Measurements from ENCODE around the gene ZNF423. TPM values are rescaled to one million over a fixed set of nuclear protein-coding genes. Genes with fewer than 3 reads are reported as not detected.

Gene ZNF423
- polyA plus RNA-seq, 1 donor from 2014 or later: 4.5 TPM

- H3F3A ChIP-seq (ENCODE audit: insufficient read depth, low read length, poor library complexity, severe bottlenecking): no peaks in the 10 kb centered on the region
- no peak overlapping the region for H3K4me2 ChIP-seq (ENCODE audit: low read length)
- no peak overlapping the region for H3K27ac ChIP-seq (ENCODE audit: low read length)
- no peaks in the 10 kb centered on the region for H3K36me3 ChIP-seq (ENCODE audit: insufficient read depth, low read length)
- H3K79me2 ChIP-seq (replicated peaks; ENCODE audit: insufficient read depth, low read length): no peaks in the 10 kb centered on the region
- no peak overlapping the region for H3K4me3 ChIP-seq (ENCODE audit: low read length)
- no peaks in the 10 kb centered on the region for H3K9me3 ChIP-seq (ENCODE audit: low read length)
- H3K9me2 ChIP-seq (ENCODE audit: insufficient read depth, low read length): no peaks in the 10 kb centered on the region
- no peaks in the 10 kb centered on the region for H3K27me3 ChIP-seq (ENCODE audit: insufficient read depth, low read depth, low read length)
- no peak overlapping the region for H3K9ac ChIP-seq (ENCODE audit: low read length)
- TF ChIP-seq SMC3 (conservative IDR thresholded peaks at IDR 0.05; ENCODE audit: poor library complexity) (no peak), EZH2 (IDR thresholded peaks at IDR 0.05; ENCODE audit: borderline replicate concordance, insufficient read depth, low read length, poor library complexity, severe bottlenecking) (no peak), MXI1 (conservative IDR thresholded peaks at IDR 0.05; ENCODE audit: poor library complexity, severe bottlenecking) (no peak), TAF1 (IDR thresholded peaks at IDR 0.05; ENCODE audit: low read depth) (no peak), RAD21 (conservative IDR thresholded peaks at IDR 0.05) (no peak), EP300 (conservative IDR thresholded peaks at IDR 0.05; ENCODE audit: poor library complexity, severe bottlenecking) (no peak), POLR2AphosphoS5 (IDR thresholded peaks at IDR 0.05) (no peak)
- TF ChIP-seq, protein P1, sequence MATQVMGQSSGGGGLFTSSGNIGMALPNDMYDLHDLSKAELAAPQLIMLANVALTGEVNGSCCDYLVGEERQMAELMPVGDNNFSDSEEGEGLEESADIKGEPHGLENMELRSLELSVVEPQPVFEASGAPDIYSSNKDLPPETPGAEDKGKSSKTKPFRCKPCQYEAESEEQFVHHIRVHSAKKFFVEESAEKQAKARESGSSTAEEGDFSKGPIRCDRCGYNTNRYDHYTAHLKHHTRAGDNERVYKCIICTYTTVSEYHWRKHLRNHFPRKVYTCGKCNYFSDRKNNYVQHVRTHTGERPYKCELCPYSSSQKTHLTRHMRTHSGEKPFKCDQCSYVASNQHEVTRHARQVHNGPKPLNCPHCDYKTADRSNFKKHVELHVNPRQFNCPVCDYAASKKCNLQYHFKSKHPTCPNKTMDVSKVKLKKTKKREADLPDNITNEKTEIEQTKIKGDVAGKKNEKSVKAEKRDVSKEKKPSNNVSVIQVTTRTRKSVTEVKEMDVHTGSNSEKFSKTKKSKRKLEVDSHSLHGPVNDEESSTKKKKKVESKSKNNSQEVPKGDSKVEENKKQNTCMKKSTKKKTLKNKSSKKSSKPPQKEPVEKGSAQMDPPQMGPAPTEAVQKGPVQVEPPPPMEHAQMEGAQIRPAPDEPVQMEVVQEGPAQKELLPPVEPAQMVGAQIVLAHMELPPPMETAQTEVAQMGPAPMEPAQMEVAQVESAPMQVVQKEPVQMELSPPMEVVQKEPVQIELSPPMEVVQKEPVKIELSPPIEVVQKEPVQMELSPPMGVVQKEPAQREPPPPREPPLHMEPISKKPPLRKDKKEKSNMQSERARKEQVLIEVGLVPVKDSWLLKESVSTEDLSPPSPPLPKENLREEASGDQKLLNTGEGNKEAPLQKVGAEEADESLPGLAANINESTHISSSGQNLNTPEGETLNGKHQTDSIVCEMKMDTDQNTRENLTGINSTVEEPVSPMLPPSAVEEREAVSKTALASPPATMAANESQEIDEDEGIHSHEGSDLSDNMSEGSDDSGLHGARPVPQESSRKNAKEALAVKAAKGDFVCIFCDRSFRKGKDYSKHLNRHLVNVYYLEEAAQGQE (IDR thresholded peaks at IDR 0.05; ENCODE audit: borderline replicate concordance): no peak
- TF ChIP-seq, protein P2, sequence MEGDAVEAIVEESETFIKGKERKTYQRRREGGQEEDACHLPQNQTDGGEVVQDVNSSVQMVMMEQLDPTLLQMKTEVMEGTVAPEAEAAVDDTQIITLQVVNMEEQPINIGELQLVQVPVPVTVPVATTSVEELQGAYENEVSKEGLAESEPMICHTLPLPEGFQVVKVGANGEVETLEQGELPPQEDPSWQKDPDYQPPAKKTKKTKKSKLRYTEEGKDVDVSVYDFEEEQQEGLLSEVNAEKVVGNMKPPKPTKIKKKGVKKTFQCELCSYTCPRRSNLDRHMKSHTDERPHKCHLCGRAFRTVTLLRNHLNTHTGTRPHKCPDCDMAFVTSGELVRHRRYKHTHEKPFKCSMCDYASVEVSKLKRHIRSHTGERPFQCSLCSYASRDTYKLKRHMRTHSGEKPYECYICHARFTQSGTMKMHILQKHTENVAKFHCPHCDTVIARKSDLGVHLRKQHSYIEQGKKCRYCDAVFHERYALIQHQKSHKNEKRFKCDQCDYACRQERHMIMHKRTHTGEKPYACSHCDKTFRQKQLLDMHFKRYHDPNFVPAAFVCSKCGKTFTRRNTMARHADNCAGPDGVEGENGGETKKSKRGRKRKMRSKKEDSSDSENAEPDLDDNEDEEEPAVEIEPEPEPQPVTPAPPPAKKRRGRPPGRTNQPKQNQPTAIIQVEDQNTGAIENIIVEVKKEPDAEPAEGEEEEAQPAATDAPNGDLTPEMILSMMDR (IDR thresholded peaks at IDR 0.05; ENCODE audit: poor library complexity, severe bottlenecking): no peak
- H2AFZ ChIP-seq (ENCODE audit: low read depth, low read length): no peak overlapping the region
- no peaks in the 10 kb centered on the region for H4K20me1 ChIP-seq (ENCODE audit: insufficient read depth)
These were observed 195.3 kb downstream of the ZNF423 start for GRCh38 chr16:49660626-49661025.

GRCh38 chr16:49659356-49659755 is 196.6 kb downstream of the ZNF423 start:
- no peak overlapping the region for H3K4me3 ChIP-seq (ENCODE audit: low read length)
- TF ChIP-seq, protein P1 (IDR thresholded peaks at IDR 0.05; ENCODE audit: borderline replicate concordance): no peak
- no peak for TF ChIP-seq SMC3 (conservative IDR thresholded peaks at IDR 0.05; ENCODE audit: poor library complexity)
- no peak for TF ChIP-seq RAD21 (conservative IDR thresholded peaks at IDR 0.05)
- TF ChIP-seq MXI1 (conservative IDR thresholded peaks at IDR 0.05; ENCODE audit: poor library complexity, severe bottlenecking): no peak
- TF ChIP-seq, protein P2 (IDR thresholded peaks at IDR 0.05; ENCODE audit: poor library complexity, severe bottlenecking): no peak
- no peak for TF ChIP-seq EP300 (conservative IDR thresholded peaks at IDR 0.05; ENCODE audit: poor library complexity, severe bottlenecking)
- no peak for TF ChIP-seq EZH2 (IDR thresholded peaks at IDR 0.05; ENCODE audit: borderline replicate concordance, insufficient read depth, low read length, poor library complexity, severe bottlenecking)
- no peak for TF ChIP-seq TAF1 (IDR thresholded peaks at IDR 0.05; ENCODE audit: low read depth)
- no peak for TF ChIP-seq POLR2AphosphoS5 (IDR thresholded peaks at IDR 0.05)
- no peaks in the 10 kb centered on the region for H3F3A ChIP-seq (ENCODE audit: insufficient read depth, low read length, poor library complexity, severe bottlenecking)
- no peak overlapping the region for H3K4me2 ChIP-seq (ENCODE audit: low read length)
- H3K9me2 ChIP-seq (ENCODE audit: insufficient read depth, low read length): no peaks in the 10 kb centered on the region
- H3K27ac ChIP-seq (ENCODE audit: low read length): no peak overlapping the region
- H4K20me1 ChIP-seq (ENCODE audit: insufficient read depth): no peaks in the 10 kb centered on the region
- H3K36me3 ChIP-seq (ENCODE audit: insufficient read depth, low read length): no peaks in the 10 kb centered on the region
- no peaks in the 10 kb centered on the region for H3K9me3 ChIP-seq (ENCODE audit: low read length)
- no peak overlapping the region for H2AFZ ChIP-seq (ENCODE audit: low read depth, low read length)
- no peaks in the 10 kb centered on the region for H3K27me3 ChIP-seq (ENCODE audit: insufficient read depth, low read depth, low read length)
- H3K79me2 ChIP-seq (replicated peaks; ENCODE audit: insufficient read depth, low read length): no peaks in the 10 kb centered on the region
- no peak overlapping the region for H3K9ac ChIP-seq (ENCODE audit: low read length)
